Loucy (cell line): ENCODE measurements around the gene CDKL4.

Source experiments
- EZH2phosphoT487 ChIP-seq: fragments of 200-600 bp; IDR thresholded peaks from 2 replicates; pipeline ENCODE4 v1.6.1; 2018; ENCODE audit warnings: antibody characterized with exemption, mild to moderate bottlenecking, moderate library complexity, borderline replicate concordance
- TF ChIP-seq, protein P1 (sequence below): fragments of 200-600 bp; sonication (generic); conservative IDR thresholded peaks from 2 replicates; pipeline ENCODE4 v1.5.1; 2014; ENCODE audit warnings: mild to moderate bottlenecking, antibody characterized with exemption, low read length

- TF ChIP-seq, protein P1, sequence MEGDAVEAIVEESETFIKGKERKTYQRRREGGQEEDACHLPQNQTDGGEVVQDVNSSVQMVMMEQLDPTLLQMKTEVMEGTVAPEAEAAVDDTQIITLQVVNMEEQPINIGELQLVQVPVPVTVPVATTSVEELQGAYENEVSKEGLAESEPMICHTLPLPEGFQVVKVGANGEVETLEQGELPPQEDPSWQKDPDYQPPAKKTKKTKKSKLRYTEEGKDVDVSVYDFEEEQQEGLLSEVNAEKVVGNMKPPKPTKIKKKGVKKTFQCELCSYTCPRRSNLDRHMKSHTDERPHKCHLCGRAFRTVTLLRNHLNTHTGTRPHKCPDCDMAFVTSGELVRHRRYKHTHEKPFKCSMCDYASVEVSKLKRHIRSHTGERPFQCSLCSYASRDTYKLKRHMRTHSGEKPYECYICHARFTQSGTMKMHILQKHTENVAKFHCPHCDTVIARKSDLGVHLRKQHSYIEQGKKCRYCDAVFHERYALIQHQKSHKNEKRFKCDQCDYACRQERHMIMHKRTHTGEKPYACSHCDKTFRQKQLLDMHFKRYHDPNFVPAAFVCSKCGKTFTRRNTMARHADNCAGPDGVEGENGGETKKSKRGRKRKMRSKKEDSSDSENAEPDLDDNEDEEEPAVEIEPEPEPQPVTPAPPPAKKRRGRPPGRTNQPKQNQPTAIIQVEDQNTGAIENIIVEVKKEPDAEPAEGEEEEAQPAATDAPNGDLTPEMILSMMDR: no peak
- no peak for TF ChIP-seq EZH2phosphoT487
Observed at GRCh38 chr2:39128919-39129391, 114.8 kb downstream of the CDKL4 start.
